Activated effector memory CD4-positive, alpha-beta T cell treated with anti-CD3 and anti-CD28 coated beads, Interleukin-2, amount 50 U/mL, for 16 hours (primary cell): ENCODE measurements around the gene DUT.
"Not testable (repeated sequence)": the region's sequence is repeated elsewhere in the genome, so short reads cannot be mapped to it uniquely, and the experiment has no call there.

ENCODE experiments used
- DNase-seq: peaks from one replicate; pipeline ENCODE4 v3.0.0-alpha.2; 2020

The DUT gene

DNA sequence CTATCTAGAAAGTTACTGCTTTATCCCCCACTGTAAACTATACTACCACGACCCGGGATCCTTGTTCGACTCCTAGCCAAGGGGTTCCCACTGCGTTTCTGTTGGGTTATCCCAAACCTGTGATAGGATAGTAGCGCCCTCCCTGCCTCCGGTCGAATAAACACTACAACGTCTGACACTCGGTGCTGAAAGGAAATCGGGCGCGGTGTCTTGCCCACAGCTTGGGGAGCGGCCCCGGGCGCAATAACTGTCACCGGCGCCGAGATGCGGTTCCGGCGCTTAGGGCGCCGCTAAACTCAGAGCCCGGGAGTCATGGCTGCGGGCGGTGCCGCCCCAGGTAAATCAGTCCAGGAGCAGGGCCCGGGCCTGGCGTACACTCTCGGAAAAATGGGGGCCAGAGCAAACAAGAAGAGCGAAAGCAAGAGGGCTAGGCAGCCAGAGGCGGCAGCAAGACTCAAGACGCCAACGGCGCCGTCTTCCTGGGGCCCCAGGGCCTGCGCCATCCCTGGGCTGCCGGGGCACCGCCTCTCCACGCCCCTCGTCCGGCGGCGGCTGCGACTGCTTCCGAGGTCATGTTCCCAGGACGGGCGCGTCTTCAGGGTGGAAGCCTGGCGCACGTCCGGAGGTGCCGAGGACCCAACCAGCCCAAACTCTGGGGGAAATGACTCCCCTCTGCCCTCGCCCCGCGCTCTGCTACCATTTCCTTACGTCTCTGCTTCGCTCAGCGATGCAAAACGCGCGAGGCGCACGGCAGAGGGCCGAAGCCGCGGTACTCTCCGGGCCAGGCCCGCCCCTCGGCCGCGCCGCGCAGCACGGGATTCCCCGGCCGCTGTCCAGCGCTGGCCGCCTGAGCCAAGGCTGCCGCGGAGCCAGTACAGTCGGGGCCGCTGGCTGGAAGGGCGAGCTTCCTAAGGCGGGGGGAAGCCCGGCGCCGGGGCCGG lies at the start of gene DUT:
TSS of gene DUT (plus strand) at position 575 of the 941 bp plus-strand sequence. CDS start at position 662, 87 bp downstream.
- DNase-seq: peak; percentile 94

DNA sequence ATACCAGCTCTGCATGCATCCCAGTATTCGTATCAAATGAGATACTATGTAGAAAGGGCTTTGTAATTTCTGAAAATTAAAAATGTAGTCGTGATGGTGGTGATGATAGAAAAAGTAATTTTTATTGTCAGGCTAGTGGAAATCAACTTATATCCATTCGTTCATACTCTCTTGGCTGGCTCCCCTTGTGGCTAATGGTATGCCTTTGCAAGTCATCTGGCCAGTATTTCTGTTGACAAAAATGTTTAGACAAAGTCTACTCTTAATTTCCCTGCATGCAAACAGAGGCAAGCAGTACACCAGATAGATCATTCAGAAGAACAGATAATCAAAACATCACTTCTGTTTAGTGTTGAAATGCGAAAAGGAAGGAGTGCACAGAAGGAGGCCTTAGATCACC lies 49.6 kb upstream of the DUT start:
- no peak for DNase-seq

DNA sequence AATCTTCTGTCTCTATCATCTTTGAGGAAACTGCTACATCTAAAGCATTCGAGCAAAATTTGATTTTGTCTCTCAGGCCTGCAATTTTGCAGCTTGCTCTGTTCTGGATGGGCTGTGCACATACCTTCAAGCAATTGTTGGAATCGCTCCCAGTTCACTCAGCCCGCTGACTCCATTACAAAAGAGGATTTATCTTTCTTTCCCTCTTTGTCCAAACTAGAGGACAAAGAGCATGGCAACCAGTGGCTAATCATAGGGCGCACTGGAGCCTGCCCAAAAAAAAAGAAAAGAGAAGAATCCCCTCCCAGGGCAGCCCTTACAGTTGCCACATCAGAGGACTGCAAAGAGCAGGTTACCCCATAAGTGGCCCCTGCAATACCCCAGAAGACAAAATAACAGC lies 49.0 kb upstream of the DUT start:
- DNase-seq: no peak

- no peak for DNase-seq
Measured at GRCh38 chr15:48283396-48284145, 47.7 kb upstream of the DUT start.

- DNase-seq: no peak
Measured at GRCh38 chr15:48285329-48286214, 45.7 kb upstream of the DUT start.

GRCh38 chr15:48289628-48290027 lies 41.6 kb upstream of the DUT start:
- no peak for DNase-seq

GRCh38 chr15:48292458-48292857 lies 38.8 kb upstream of the DUT start:
- no peak for DNase-seq

DNA sequence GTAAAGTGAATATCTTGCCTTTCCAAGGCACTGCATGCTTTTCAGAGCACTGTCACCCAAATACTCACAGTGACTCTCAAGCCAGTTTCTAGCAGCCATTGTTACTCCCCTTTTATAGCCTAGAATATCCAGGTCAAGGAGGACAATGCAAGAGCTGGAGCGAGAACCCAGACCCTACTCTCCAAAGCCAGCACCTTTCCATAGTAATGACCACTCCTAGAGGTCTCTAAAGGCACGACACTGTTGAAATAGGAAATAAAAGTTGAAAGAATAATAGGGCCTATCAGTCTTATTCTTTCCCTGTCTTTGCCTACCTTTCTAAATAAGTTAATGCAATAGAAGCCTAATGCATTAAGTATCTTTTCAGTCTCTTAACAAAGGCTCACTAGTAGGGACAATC lies 33.6 kb upstream of the DUT start:
- no peak for DNase-seq

DNA sequence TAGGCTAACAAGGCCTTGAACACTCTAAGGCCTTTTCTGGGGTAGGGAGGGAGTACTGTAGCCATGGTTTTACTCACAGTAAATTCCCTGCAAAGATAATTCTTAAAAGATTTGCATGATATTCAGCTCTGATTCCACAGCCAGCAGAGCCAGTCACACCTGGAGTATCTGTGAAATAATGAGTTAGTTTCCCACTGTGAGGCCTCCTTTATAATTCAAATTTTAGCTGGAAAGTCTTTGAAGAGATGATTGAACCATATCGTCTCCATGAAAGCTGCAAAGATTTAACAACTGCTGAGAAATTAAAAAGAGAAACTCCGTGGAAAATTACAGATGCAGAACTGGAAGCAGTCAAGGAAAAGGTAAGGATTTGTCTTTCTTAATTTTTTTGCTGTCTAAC lies 32.3 kb upstream of the DUT start:
- no peak for DNase-seq

DNA sequence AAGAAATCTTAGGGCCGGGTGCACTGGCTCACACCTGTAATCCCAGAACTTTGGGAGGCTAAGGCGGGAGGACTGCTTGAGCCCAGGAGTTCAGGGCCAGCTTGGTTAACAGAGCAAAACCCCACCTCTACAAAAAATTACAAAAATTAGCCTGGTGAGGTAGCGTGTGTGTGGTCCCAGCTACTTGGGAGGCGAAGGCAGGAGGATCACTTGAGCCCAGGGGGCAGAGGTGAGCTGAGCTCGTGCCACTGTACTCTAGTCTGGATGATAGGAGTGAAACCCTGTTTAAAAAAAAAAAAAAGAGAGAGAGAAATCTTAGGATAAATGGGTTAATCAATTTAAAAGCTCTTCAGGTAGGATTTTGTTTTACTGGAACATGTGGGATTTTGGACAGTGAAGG lies 31.2 kb upstream of the DUT start:
- DNase-seq: no peak

GRCh38 chr15:48304398-48304797 lies 26.8 kb upstream of the DUT start:
- no peak for DNase-seq

DNA sequence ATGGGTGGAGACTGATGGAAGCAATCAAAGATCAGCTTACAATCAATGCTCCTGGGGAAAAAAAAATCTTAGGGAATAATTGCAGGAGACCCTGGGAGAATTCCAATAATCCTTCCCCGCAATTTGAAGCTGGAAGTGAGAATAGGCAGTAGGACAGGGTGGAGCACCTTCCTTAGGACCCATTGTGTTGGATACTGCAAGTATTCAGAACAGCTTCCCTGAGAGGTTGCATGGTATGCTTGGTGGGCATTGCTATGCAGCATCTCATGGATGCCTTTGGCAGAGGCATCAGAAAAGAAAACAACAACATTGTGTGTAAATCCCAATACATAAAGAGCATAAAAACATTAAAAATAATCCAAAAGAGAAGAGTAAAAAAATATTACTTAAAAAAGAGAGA lies 24.6 kb upstream of the DUT start:
- DNase-seq: no peak

DNA sequence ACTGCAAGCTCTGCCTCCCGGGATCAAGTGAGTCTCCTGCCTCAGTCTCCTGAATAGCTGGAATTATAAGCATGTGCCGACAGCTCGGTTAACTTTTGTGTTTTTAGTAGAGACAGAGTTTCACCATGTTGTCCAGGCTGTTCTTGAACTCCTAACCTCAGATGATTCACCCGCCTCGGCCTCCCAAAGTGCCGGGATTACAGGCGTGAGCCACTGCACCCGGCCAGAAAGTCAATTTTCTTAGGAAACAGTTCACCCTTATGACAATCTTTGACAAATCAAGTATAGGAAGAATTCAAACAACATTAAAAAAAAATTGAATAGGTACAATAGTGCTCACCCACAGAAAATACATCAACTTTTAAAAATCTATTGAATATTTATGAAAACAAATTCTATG lies 23.6 kb upstream of the DUT start:
- no peak for DNase-seq

DNA sequence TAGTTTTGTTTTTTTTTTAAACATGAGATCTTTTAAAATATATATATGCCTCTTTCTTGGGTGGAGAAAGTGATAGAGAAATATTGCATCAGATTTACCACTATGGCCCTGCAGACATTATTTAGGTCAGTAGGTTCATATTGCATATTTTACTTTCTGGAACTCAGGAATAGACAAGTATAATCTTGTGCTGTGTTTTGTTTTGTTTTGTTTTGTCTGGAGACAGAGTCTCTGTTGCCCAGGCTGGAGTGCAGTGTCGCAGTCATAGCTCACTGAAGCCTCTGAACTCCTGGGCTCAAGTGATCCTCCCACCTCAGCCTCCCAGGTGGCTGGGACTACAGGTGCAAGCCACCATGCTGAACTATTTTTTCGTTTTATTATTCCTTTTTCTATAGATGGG lies 21.5 kb upstream of the DUT start:
- DNase-seq: no peak

DNA sequence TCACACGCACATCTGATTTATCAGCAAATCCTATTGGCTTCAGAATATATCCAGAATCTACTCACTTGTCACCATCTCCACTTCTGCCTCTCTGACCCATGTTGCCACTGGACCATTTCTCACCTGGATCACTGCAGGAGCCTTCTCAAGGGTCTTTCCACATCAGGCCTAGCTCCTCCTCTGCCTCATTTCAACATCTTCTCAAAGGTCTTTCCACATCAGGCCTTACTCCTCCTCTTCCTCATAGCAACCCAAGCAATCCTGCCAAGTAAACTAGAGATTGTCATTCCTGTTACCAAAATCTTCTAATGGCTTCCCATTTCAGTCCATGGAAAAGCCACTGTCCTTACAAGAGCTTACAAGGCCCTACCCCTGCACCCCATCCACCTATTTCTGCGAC lies 18.0 kb upstream of the DUT start:
- DNase-seq: no peak

- no peak for DNase-seq
Measured at GRCh38 chr15:48315041-48315440, 16.2 kb upstream of the DUT start.

GRCh38 chr15:48317221-48317620 lies 14.0 kb upstream of the DUT start:
- DNase-seq: no peak

DNA sequence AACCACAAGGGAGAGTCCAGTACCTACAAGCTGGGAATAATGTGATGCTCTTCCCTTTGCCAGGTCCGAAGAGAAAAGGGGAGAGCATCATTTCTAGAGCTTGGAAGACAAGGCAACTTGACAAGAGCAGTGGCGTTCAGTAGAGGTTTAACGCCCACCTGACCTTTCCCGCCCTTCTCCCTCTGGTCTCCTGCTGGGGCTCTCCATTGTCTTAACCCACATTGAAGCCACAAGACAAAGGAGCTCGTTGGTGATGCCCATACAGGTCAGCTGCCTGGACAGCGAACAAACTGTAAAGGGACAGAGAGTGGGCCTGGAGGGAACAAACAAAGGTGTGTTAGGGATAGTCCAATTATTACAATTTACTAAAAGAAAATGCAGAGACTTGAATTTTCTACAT lies 13.1 kb upstream of the DUT start:
- DNase-seq: no peak

DNA sequence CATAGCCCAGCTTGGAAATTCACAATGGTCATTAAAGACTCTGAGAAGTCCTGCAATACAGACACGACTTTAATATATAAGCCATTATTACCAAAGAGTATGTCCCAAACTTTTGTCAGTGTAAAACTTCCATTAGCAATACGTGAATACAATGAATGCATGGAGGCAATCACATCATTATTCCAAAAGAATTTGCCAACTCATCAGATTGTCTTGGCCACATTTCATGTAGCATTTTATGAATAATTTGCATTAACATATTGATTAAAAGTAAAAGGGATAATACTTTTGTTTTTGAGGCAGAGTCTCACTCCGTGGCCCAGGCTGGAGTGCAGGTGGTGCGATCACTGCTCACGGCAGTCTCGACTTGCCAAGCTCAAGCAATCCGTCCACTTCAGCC lies 7.9 kb upstream of the DUT start:
- DNase-seq: no peak

- no peak for DNase-seq
Measured at GRCh38 chr15:48324949-48325348, 6.3 kb upstream of the DUT start.

- DNase-seq: no peak
Measured at GRCh38 chr15:48325400-48325799, 5.8 kb upstream of the DUT start.

GRCh38 chr15:48326180-48326579 lies 5.0 kb upstream of the DUT start:
- not testable (repeated sequence) for DNase-seq

DNA sequence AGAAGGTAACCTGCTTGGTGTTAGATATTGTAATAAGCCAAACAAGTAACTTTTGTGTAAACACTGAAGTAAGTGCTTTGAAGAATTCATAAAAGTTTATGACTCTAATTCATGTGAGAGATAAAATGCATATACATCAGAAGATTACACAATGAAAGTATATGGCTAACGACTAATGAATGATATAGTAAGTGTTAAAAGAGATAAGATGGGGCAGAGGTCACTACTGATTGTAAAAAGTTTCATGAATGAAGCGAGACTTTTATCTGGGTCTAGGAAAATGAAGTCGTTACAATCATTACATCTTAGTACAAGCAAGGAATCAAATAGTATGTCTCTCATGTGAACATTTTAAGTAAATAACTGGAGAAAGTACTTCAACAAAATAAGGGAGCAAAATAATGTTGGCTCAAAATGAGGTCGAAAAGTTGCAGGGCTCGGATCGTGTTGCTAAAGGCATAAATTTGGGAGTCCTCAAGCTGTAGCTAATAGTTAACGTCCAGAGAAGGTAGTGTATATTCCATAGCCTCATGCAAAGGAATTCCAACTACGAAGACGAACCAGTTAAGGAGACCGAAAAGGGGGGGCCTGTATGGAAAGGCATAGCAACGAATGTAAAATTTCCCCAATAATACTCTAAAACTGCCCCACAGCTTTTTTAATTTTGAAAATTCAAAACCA lies 984 bp upstream of the DUT start:
- DNase-seq: no peak
